Measurements from ENCODE around the gene ARAP2.

Gene ARAP2

GRCh38 chr4:36220776-36221175 is 23.5 kb downstream of the ARAP2 start:
- no peak for DNase-seq (ENCODE audit: low spot score)

- DNase-seq (ENCODE audit: low spot score), result no peak
These were observed 26.2 kb downstream of the ARAP2 start for GRCh38 chr4:36218121-36218520.

DNA sequence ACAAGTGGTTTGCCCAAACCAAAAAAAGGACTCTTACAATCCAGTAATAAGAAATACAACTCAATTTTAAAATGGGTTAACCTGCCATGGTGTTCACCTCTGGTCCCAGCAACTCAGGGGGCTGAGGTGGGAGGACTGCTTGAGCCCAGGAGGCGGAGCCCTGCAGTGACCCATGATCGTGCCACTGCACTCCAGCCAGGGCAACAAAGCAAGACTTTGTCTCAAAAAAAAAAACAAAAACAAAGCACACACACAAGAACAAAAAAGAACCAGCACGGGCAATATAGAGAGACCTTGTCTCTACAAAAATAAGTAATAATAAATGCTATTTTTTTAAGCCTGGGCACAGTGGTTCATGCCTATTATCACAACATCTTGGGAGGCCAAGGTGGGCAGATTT is 28.7 kb downstream of the ARAP2 start:
- no peak for DNase-seq (ENCODE audit: low spot score)

GRCh38 chr4:36214735-36215485 is 29.4 kb downstream of the ARAP2 start:
- no peak for DNase-seq (ENCODE audit: low spot score)

- no peak for DNase-seq (ENCODE audit: low spot score)
These were observed 30.3 kb downstream of the ARAP2 start for GRCh38 chr4:36213977-36214376.

DNA sequence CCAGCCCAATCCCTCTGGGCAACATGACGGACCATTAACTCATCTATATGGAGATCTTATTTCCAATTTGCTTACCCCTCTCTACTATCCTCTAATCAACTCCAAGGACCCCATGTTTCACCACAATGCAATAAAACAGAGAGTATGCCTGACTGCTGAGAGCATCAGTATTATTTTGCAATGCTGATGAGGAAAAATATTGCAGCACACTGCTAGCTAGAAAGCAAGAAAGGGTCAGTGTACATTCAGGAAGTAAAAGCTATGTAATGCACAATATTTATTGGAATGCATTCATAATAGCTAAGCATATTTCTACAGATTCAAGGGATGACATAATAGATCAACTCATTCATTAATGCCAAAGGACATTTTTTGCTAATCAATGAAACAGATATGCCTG is 33.2 kb downstream of the ARAP2 start:
- DNase-seq (ENCODE audit: low spot score), result no peak

- DNase-seq (ENCODE audit: low spot score), result peak; percentile 16
These were observed 34.2 kb downstream of the ARAP2 start for GRCh38 chr4:36209941-36210649.

- DNase-seq (ENCODE audit: low spot score), result no peak
These were observed 35.3 kb downstream of the ARAP2 start for GRCh38 chr4:36208893-36209473.

DNA sequence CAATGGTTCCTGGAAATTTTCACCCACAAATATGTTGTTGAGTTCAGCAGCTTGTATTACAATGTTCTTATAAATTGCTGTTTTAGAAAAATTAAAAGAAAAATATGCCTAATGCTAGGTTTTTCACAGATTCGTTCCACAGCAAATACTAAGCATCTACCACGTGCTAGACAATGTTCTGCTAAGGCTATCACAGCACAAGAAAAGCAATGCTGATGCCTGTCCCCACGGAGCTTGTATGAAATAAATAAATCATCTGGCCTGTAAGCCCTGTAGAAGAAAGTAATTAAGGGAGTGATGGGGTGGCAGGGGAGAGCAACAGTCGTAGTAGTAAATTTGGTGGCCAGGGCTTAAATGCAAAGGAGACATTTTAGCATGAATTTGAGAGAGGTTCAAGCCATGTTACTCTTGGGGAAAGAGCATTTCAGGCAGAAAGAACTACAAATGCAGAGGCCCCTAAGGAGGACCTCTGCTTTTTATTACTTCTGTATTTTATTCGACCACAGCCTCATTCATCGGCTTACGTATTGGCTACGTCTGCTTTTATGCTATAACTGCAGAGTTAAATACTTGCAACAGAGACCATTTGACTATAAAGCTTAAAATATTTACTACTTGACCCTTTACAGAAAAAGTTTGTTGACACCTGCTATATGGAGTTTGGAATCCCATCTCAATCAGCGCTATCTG is 36.3 kb downstream of the ARAP2 start:
- DNase-seq (ENCODE audit: low spot score), result no peak

GRCh38 chr4:36207367-36207766 is 36.9 kb downstream of the ARAP2 start:
- DNase-seq (ENCODE audit: low spot score), result no peak

DNA sequence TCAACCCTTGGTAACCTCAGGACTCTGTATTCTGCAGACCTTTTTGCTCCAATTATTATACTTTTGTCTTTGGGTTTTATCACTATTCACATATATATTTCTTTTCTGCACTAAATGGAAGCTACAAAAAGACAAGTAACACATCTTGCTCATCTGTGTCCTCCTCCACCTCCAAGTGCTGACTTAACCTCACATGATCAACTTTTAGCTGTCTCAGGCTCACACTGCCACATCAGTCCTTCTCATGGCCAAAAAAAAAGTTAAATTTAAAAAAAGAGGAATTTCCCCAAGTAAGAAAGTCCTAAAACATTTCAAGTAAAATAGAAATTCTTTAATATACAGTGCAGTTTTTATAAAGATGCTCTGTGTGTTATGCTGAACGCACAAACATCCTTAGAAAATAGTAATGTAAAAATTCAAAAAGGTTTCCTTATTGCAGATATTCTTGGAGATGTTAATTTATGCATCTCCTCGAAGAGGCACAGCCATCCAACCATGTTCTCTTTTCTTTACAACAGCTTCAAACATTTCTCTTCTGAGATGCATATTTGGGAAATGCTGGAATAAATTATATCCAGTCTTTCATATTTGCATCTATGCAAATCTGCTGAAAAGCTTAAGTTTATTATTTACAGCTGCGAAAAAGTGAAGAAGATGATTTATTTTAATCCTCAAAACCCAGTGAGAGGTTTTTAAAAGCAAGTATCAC is 37.6 kb downstream of the ARAP2 start:
- DNase-seq (ENCODE audit: low spot score), result no peak

- DNase-seq (ENCODE audit: low spot score), result no peak
These were observed 38.3 kb downstream of the ARAP2 start for GRCh38 chr4:36206012-36206411.

GRCh38 chr4:36198861-36199260 is 45.5 kb downstream of the ARAP2 start:
- DNase-seq (ENCODE audit: low spot score), result no peak

DNA sequence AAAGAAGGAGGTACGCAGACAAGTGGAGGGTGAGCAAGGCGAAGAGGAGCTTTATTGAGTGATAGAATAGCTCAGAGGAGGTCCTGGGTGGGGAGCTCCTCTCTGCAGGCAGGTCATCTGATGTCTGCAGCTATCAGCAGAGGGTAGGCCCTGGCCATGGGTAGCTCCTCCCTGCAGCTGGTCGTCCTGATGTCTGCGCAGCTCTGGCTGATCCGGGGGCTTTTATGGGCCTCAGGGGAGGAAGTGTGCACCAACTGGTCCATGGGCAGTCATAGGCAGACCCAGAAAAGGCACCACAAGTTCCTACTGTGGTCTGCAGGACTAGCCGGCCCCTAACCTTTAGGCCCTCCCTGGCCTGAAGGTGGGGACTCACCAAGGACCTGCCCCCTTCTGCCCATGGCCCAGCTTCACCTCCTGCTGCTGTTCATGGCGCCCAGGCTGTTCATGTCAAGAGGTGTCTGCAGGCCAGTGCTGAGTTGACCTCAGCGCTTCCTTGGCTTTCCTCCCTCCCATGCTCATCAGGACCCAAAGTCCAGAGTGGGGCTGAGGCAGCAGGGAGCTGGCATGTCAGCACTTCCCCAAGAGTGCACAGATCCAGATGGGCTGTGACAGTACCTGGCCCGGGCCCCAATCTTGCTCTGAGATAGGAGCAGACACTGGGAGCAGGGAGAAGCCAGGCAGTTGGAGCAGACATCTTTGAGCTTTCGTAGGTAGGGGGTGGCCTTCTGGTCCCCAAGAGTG is 46.1 kb downstream of the ARAP2 start:
- DNase-seq (ENCODE audit: low spot score), result no peak

GRCh38 chr4:36197501-36197900 is 46.8 kb downstream of the ARAP2 start:
- no peak for DNase-seq (ENCODE audit: low spot score)

- no peak for DNase-seq (ENCODE audit: low spot score)
These were observed 48.0 kb downstream of the ARAP2 start for GRCh38 chr4:36196145-36196913.

- DNase-seq (ENCODE audit: low spot score), result no peak
These were observed 51.4 kb downstream of the ARAP2 start for GRCh38 chr4:36192922-36193321.

DNA sequence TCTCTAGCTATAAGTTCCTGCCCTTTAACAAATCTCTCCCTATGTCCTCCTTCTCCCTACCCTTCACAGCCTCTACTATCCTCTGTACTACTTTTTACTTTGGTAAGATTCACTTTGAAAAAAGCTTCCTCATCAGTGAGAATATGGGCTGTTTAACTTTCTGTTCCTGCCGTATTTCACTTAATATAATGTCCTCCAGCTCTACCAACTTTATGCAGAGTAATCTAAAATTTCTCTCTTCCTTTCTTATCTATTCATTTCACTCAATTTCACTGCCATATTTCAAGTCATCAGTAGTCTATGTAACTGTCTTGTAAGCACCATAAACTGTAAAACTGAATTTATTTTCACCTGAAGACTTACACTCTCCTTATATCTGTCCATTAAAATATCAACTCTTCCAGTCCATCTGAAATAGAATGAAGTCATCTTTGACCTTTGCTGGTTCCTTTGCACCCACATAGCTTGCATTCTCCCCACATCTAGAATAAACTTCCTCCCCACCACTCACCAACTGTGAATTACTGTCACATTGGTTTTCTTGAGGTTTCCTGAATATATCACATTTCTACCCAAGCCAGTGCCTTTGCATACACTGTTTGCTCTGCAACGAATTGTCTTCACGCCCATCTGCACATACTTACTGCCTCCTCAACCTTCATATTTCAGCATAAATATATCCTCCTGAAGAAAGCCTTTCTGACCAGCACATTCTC is 54.6 kb downstream of the ARAP2 start:
- no peak for DNase-seq (ENCODE audit: low spot score)

DNA sequence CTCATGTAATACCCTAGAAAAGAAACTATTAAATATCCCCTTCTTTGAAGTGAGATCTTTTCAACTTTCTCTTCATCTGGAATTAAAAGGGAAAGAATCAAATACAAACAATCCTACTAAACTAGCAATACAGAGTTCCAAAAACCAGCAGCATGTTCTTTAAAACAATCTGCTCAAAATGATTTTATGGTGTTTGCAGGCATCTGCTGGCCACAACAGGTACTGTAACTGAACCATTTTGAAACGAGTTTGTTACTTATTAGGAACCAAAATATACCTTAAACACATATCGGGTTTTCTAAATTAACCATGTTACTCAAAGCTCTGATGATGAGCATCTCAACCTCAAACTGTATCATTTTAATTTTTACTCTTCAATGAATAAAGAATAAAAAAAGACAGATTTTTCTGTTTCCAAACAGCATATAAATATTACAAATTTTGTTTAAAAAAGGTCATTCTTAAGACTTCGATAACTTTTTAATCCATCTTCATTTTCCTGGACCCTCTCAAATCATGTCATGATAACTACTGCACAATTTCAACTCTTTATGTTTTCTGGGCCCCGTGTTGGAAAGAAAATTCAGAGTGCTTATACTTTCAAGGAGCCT is 56.5 kb downstream of the ARAP2 start:
- no peak for DNase-seq (ENCODE audit: low spot score)
